HuH-7.5 (cell line): Measurements from ENCODE around the gene GJC2.
"Not testable (repeated sequence)": the region's sequence is repeated elsewhere in the genome, so short reads cannot be mapped to it uniquely, and the experiment has no call there.

Experiments
- DNase-seq: peaks from one replicate; pipeline ENCODE4 v3.0.0; 2011; ENCODE audit warnings: low spot score

GJC2 gene

DNA sequence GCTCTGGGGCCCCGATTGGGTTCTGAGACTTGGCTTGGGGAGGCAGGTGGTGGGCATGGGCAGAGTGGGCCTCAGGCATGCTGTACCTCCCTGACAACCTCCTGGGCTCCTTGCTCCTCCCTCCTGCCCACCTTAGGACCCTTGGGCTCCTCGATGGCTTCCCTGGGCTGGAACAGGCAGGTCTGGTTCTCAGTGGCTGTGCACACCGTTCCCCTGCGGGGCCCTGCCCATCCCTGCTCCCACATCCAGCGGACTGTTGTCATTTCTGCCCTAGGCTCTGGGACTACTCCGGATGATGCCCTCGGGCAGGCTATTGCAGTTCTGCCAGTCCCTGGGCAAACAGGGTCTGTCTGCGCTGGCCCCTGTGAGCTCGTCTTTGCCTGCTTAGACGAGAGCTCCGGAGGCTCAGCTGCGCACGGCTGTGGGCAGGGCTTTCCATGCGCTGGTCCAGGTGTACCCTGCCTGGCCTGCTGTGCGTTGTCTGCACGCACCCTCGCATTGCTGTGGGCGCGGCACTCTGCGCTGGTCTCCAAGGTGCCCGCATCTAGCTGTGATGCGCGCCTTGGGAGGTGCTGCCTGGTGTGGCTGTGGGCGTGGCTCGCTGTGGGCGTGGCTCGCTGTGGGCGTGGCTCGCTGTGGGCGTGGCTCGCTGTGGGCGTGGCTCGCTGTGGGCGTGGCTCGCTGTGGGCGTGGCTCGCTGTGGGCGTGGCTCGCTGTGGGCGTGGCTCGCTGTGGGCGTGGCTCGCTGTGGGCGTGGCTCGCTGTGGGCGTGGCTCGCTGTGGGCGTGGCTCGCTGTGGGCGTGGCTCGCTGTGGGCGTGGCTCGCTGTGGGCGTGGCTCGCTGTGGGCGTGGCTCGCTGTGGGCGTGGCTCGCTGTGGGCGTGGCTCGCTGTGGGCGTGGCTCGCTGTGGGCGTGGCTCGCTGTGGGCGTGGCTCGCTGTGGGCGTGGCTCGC, 24.1 kb downstream of the GJC2 start:
- DNase-seq, result not testable (repeated sequence)

- no peak for DNase-seq
Measured at GRCh38 chr1:228174482-228175315, 25.0 kb downstream of the GJC2 start.

- no peak for DNase-seq
Measured at GRCh38 chr1:228175316-228176023, 25.7 kb downstream of the GJC2 start.

DNA sequence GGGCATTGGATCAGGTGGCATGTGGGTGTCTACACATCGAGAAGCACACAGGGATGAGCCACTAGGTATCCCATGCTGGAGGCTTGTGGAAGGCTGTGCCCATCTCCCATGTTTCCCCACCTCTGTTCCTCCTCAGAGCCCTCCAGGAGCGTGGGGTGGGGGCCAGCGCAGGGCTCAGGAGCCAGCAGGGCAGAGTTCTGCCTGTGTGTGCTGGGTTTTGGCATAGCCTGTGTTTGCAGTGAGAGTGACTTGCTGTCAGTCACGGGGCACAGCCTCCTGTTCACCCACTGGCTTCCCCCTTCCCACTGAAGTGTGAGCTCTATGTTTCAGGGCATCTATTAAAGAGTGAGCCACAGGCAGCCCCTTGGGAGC, 26.3 kb downstream of the GJC2 start:
- no peak for DNase-seq

GRCh38 chr1:228176461-228177182, 26.9 kb downstream of the GJC2 start:
- no peak for DNase-seq

- no peak for DNase-seq
Measured at GRCh38 chr1:228177183-228177475, 27.4 kb downstream of the GJC2 start.

GRCh38 chr1:228177721-228178710, 28.3 kb downstream of the GJC2 start:
- DNase-seq, result no peak

GRCh38 chr1:228178737-228179684, 29.3 kb downstream of the GJC2 start:
- no peak for DNase-seq

- DNase-seq, result no peak
Measured at GRCh38 chr1:228180271-228180958, 30.7 kb downstream of the GJC2 start.

- no peak for DNase-seq
Measured at GRCh38 chr1:228180959-228181644, 31.4 kb downstream of the GJC2 start.

DNA sequence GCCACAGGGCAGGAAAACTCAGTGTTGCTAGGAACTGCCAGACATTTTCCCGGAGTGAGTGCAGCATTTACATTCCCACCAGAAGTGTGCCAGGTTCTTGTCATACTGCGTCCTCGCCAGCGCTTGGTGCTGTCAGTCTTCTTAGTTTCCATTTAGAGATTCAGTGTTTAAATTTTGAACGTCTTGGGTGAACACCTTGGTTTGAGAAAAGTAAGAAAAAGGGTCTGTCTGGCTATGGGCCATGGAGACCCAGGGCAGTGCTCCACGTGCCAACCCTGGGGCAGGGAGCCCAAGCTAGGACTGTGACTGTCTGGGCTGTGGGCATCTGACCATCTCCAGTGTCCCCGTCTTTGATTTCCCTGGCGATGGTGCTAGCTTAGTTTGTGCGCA, 31.9 kb downstream of the GJC2 start:
- no peak for DNase-seq

- DNase-seq, result no peak
Measured at GRCh38 chr1:228182296-228183030, 32.7 kb downstream of the GJC2 start.

DNA sequence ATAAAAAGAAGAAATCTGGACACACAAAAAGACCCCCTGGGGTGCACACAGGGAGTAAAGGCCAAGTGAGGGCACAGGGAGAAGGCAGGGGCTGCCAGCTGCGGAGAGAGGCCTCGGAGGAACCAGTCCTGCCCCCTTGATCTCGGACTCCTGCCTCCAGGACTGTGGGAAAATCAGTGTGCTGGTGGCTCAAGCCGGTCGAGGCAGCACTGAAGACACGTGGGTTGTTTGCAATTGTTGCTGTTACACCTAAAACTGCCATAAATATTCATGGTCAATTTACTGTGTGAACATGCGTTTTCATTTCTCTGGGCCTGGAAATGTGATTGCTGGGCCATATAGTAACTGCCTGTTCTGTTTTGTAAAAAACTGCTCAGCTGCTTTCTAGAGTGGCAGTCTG, 34.4 kb downstream of the GJC2 start:
- no peak for DNase-seq

DNA sequence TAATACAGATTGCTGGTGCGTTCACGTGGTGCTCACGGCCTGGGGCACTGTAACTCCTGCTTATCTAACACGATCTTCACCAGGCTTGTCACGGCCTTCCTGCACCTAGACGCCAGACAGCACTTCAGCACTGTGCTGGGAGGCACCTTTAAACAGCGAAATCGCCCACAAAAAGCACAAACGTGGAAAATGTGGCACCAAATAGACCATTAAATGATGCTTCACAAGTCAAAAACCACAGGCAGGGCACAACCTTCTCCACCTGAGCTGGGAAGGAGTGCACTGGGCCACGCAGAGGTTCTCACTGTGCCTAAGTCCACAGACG, 35.9 kb downstream of the GJC2 start:
- no peak for DNase-seq

DNA sequence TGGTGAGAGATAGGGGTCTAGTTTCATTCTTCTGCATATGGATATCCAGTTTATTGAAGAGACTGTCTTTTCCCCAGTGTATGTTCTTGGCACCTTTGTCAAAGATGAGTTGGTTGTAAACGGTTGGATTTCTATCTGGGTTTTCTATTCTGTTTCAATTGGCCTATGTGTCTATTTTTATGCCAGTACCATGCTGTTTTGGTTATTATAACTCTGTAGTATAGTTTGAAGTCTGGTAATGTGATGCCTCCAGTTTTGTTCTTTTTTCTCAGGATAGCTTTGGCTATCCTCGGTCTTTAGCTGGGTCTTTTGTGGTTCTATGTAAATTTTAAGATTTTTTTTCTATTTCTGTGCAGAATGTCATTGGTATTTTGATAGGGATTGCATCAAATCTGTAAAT, 38.5 kb downstream of the GJC2 start:
- DNase-seq, result not testable (repeated sequence)

- no peak for DNase-seq
Measured at GRCh38 chr1:228190182-228190581, 40.5 kb downstream of the GJC2 start.

- DNase-seq, result no peak
Measured at GRCh38 chr1:228190778-228191177, 41.0 kb downstream of the GJC2 start.

- DNase-seq, result no peak
Measured at GRCh38 chr1:228194436-228194835, 44.7 kb downstream of the GJC2 start.
